HG02588 (cell line): ENCODE measurements around the gene CTNNA2.

Experiments used
- ATAC-seq: cut with Tn5 transposase; IDR thresholded peaks from one replicate; pipeline ENCODE4 v1.9.1; 2021; ENCODE audit warnings: mild to moderate bottlenecking, moderate library complexity; ENCODE audit not compliant: unreplicated experiment

CTNNA2 gene

DNA sequence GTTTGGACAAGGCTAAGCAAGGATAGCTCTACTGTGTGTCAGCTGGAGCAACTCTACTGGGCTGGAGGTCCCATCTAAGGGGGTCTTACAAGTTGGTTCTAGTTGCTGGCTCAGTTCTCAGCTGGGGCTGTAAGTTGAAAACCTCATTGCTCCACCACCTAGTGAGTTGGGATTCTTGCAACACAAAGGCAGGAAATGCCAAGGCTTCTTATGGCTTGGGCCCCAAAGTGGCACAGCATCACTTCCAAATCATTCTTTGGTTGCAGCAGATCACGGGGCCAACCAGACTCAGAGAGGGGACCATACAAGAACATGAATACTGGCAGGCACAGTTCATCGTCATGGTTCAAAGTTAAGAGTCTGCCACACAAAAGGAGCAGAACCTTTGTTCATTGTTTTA, 459.0 kb downstream of the CTNNA2 start:
- ATAC-seq: no peak

DNA sequence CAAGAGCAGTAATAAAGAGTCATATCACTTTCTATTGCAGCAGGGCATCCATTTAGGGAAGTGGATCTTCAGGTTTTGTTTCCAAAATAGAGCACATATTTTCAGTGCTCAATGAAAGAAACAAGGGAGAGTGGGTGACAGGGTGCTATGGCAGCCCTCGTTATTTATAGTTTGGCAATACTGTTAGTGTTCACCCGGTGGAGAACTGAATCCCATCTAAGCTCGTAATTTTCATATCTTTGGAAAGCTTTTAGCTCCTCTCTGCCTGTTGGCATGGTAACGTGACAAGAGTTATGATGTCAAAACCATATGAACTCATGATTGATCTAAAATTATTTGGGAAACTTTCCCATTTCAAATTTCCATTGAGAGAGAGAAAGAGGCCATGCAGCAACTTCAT, 459.8 kb downstream of the CTNNA2 start:
- no peak for ATAC-seq

DNA sequence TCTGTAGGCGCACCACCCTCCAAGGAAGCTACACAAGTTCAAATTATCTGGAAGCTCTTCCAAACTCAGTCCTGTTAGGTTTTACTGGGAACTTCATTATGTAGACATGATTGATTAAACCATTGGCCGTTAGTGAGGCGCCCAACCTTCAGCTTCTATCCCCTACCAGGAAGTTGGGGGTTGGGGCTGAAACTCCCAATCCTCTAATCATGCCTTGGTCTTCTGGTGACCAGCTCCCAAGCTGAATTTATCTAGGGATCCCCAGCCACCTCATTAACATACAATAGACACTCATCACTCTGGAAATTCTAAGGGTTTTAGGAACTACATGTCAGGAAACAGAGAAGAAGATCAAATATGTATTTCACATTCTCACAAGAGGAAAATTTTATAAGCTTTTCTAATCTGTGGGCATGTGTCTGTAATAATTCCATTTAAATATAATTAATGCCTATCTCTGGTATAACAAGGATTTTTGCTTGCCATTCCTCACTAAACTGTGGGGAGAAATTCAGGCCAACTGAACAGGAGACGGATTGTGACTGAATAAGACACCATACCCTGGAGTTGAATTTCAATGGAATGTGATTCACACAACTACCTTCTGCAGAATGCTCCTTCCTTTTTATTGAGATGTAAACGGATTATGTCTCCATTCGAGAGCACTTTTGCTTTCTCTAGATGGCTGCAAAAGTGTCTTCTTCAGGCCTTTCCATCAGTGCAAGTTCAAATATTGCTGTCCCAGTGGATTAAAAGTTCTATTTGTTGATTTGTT, 463.1 kb downstream of the CTNNA2 start:
- no peak for ATAC-seq

DNA sequence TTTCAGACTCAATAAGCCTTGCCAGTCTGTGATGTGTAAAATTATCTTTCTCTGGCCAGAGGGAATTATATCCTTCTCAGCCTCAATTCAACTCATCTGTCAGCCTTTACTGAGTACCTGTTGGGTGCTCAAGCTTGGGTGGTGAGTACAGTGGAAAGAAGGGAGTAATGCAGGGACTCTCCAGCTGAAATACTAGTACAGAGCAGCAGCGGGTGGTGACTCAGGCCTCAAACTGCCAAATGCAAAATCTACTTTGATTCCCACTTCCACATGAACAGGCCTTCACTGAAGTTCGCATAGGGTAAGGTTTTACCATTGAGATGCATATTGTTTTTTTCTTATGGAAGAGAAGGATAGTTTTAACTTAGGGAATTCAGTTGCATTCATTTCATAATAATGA, 464.9 kb downstream of the CTNNA2 start:
- ATAC-seq: no peak

DNA sequence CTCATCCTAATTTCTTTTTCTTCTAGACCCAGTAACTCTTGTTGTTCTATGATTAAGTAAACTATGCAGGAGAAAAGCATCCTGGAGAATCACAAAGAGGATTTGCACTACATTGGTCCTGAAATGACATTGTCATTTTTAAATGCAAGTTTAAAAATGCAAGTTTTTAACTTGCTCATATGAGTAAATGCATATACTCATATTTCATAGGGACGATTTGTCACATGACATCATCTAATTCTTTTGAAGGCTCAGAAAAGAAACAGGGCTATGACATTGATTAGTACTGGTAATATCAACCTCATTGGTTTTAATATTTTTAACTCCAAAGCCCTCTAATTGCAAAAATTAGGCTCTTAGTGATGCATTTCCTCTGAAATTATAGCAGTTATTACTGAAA, 467.3 kb downstream of the CTNNA2 start:
- no peak for ATAC-seq

DNA sequence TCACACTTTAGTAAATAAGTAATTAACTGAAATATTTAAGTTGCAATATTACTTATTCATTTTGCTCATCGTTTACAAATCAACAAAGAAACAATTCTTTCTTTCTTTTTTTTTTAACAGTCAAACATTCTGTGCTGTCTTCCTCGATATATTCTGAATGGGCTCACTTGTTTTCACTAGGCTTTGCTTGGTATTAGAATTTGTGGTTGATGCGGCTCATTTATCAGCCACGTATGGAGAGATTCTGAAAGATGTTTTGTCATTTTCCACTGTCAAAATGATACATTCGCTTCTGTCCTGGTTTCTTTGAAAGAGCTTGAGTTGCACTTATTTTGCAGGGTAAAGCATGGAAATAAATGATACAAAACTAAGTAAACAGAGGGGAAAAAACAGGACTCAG, 468.0 kb downstream of the CTNNA2 start:
- no peak for ATAC-seq

DNA sequence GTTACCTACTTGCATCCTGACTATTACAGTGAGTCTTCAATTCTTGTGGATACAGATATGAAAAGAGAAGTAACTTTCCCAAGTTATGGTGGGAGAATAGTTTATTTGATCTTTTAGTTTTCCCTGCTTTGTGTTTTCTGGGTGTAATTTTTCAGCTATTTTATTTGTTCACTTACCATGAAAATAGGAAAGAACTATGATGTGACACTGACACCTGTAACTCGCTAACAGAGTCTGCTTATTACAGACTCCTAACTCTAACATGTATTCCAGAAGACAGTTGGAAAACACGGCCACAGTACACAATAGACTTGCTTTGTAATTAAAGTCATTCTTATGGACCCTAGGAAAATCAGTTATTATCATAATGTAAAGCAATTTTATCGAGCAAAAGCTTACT, 468.5 kb downstream of the CTNNA2 start:
- ATAC-seq: no peak

DNA sequence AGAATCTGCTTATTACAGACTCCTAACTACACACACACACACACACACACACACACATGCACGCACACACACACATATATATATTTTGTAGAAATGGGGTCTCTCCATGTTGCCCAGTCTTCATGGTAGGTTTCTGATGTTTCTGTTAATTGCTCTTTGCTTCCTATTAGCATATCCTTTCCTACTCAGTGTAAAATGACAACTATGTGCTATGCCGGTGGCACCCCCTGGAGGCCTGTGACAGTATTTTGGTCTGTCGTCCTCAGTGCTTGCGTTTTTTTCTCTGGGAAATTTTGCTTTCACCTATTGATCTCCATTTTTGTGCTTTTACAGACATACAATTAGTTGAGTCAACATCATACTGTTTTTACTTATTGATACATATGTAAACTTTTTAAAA, 469.6 kb downstream of the CTNNA2 start:
- no peak for ATAC-seq

DNA sequence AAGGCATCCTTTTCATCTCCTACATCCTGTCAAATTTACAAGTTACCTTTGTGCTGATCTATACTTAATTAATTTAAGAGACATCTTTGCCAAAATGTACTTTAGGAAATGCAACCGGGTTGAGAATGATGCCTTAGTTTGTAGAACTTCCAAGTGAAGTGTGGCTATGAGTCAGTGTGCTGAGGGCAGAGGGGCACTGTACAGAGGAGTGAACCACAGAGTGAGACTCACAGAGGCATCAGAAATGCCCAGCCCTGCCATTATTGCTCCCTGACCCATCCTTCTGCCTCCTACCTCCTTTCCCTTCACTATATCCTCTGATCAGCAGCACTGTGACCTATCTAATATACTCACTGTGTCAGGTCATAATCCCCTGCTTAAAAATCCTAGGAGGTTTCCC, 471.6 kb downstream of the CTNNA2 start:
- ATAC-seq: no peak

DNA sequence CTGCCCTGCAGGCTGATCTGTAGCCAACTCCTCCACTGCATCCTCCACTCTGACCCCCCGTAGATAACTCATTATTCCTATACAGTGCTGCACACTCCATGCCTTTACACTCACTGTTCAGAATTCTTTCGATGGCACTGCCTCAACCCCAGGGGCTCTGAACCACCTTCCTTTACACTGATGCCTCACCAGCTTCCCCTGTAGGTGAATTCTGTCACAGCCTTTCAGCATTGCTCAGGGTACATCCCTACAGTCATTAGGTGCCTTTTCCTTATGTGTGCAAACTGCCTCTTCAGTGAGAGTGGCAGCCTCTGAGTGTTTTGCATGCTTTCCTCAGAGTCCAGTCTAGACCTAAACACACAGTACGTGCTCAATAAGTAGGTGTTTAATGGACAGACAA, 472.3 kb downstream of the CTNNA2 start:
- no peak for ATAC-seq

DNA sequence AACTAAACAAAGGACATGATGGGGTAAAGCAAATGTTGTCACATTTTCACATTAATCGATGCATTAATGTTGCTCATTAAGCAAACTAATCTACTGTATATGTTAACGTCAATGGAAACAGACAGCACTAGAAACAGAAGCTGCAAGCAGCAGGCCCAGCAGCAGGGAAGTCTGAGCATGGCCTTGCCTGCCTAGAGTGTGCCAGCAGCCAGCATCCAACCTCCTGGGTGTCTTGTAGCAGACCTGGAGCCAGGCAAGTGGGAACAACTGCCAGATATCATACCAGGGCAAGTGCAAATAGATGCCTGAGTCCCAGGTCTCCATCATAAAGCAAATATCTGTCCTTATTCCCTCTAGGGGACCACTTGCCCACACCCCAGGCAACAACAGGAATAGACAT, 472.7 kb downstream of the CTNNA2 start:
- no peak for ATAC-seq

DNA sequence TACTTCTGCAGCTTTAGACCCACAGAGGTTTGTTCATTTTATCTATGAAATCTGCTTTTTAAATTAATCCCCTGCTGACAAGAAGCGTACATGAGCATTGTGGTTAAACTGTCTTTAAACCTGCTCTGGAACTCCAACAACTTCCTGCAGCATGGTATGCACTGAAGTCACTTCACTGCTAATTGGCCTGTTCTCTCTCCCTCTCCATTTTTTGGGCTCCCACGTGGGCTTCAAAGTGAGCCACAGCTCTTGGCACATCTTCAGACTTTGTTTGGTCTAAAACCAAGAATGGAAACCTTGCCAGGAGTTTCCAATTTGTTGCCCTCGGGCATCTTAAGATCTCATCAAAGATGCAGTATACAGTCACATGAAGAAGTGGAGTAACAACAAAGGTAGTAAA, 480.3 kb downstream of the CTNNA2 start:
- no peak for ATAC-seq

DNA sequence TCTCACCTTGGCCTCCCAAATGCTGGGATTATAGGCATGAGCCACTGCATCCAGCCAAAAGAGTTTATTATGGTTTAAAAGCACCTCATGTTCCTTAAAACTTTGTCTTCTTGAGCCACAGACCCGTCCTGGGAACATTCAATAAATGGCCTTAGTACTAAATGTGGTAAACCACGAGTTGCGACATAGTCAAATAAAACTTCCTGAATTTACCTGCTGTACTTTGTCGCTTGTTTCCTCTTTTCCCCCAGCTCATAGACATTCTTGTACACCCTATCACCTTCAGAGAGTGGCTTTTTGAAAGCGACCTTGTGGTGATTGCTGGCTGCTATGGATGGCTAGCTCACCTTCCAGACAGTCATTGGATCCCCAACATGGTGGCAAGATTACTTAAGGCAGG, 481.3 kb downstream of the CTNNA2 start:
- no peak for ATAC-seq

DNA sequence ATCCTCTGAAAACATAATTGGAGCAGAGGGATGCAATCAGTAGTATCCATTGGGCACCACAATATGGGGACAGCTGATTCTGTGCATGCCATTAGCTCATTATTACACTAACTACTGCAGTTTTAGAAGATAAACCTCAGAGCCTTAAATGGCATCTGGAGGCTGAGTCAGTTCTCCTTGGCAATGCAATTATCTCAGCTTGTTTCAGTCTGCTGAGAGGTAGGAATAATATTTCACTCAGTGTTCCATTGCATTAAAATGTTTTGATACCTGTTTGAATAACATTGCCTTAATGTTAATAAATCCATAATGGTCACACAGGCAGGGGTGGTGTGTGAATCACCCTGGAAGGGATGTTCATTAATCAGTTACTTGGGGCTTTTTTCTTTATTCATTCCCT, 482.1 kb downstream of the CTNNA2 start:
- no peak for ATAC-seq

DNA sequence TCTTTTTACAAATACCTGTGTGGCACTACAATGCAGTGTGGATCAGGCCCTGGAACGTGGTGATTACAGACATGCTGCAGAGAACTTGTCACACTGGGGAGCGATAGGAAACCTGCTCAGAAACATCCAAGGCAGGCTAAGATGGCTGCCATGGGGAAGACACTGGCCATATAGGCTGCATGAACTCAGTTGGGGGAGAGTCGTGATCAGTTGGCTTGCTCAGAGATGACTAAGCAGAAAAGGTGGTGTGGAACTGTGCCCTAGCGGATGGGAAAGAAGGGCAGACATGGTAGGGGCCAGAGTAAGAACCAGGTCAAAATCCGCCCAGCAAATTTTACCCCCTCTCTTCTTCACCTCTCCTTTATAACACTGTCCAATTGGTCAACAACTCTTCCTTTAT, 483.9 kb downstream of the CTNNA2 start:
- ATAC-seq: no peak

DNA sequence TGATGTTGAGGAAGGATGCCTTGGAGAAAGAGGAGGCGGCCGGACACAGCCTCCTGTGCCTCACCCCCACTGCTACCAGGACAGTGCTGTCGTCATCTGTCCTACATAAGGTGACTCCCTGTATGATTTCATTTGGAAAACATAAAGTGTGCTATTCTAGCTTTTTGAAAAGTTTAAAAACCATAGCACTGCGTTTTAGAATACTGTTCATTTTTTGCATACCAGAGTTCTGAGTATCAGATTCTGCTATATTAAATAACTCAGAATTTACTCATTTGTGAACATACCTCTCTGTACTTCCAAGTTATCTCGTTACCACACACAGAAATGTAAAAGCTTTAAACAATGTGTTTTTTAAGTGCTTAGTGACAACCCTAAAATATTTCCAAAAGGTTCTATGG, 488.9 kb downstream of the CTNNA2 start:
- no peak for ATAC-seq

DNA sequence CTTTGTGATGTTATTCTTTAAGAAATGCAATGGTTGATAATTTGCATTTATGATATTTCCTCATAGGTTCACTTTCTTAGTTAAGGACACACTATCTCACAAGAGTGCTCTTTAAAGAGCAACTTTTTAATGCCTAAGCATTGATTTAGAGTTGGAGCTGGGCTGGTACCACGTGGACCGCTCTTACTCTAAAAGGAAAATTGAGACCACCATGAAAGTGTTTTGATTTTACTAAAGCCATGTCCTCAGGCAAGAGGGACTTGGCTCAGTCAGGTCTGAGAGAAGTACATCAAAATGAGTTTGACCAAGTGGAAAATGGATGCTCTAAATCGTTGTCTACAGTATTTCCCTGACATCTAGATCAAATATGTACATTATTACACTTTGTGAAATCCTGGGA, 489.3 kb downstream of the CTNNA2 start:
- no peak for ATAC-seq

DNA sequence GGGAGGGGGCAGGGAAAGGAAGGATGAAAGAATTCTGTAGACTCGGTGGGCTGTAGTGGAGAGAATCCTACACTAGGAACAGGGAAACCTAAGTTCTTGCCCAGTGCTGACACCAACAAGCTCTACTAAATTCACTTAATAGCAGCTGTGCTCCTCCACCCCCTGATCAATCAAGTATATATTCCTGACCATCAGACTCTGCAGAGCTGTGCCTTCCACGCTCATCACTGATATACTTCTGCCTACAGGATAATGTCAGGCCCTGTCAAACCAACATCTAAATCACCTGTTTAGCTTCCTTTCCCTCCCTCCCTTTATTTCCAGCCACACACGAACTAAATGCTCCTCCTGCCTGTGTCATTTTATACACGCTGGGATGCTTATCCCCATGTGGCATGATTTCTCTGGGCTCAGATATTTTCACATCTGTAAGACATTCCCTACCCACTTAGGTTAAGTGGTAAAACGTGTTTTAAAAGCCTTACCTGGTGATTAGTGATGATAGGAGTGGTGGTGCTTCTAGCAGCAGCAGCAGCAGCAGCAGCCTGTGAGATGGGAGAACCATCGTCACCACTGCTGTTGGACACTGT, 489.8 kb downstream of the CTNNA2 start:
- ATAC-seq: no peak

DNA sequence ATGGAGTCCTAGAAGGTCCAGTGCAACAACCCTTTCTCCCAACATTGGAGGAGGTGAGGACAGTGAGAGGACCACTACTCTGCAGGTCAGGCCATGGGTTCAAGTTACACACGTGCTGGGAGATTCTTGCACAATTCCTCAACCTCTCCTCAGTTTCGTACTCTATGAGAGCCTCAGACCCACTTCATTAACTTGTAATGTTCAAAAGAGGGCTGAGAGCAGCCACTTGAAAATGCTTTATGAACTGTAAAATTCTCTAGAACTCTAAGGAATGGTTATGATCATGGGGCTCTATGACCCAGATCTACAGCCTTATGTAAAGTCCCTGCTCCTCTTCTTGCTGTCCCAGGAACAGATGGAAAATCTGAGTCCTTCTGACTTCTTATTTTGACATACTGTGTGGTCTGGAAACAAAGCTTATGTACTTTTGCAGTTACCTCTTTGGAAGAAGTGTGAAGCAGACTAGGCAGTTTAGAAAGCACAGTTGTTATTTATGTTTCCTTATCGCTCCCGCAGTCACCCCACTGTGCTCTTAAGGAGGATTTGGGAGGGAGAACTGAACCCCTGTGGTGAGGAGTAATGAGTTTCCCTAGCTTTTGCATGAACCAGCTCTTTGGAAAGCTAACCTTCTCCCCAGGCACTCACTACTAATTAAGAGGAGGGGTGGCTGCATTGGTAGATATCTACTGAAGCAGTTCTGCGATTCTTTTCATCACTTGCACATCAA, 495.1 kb downstream of the CTNNA2 start:
- ATAC-seq: no peak

DNA sequence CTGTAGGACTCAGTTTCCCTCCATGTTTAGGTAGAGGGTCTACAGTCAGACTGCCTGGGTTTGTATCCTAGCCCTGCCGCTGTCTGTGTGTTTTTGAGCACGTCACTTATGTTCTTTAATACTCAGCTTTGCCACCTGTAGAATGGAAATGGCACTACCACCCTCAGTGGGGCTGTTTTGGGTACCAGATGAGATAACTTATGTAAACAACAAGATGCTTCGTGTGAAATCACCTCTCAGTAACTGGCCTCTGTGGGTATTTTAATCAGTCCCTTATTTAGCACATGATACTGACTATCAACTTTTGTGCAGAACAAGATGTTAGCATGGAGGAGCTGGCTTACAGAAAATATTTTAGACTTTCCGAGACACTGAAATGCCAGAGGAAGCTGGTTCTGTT, 495.7 kb downstream of the CTNNA2 start:
- ATAC-seq: no peak

DNA sequence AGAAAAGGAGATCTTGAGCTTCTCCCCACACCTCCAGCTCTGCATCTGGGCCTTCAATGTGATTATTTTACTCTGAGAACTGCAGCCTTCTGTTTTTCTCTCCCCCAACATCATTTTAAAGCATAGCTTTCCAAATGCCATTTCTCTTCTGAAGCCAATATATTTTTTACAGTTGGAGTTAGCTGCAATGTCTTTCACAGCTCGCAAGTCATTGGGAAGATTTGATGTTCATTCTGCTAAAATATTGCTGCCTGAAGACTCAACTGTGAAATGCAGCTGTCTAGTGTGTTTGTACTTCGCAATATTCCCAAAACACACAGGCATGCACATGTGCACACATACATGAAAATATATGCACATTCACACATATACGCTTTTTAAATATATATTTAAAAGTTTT, 496.4 kb downstream of the CTNNA2 start:
- ATAC-seq: no peak

DNA sequence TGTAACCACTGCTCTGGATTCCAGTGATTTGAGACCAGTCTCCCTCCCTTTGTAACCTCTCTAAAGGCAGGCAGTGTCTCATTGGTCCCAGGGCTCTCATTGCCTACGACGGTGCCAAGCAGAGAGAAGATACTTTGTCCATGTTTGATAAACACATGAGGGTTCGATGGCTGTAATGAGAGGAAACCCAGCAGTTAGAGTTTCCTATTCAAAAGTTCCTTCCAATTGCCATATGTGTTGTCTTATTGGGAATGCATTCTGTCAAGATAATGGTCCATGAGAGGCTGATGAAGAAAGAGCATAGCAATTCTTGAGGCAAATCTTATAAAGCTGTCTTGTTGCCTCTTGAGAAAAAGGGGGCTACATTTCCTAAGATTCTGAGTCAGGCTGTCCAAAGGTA, 499.2 kb downstream of the CTNNA2 start:
- ATAC-seq: no peak
